A549 treated with RU486 at 1 μM for 4 hours (cell line): Measurements from ENCODE around the gene SPRYD3. TPM values are rescaled to one million over a fixed set of nuclear protein-coding genes. Genes with fewer than 3 reads are reported as not detected.

Experiments
- total RNA-seq: library from RNA; stranded (reverse); fragments of 200-300 nt; extraction: Qiagen RNA extraction; gene quantifications from 5 replicates; pipeline ENCODE4 v1.2.3, GENCODE V29; 2022; ENCODE audit warnings: low read depth

Gene SPRYD3, protein sequence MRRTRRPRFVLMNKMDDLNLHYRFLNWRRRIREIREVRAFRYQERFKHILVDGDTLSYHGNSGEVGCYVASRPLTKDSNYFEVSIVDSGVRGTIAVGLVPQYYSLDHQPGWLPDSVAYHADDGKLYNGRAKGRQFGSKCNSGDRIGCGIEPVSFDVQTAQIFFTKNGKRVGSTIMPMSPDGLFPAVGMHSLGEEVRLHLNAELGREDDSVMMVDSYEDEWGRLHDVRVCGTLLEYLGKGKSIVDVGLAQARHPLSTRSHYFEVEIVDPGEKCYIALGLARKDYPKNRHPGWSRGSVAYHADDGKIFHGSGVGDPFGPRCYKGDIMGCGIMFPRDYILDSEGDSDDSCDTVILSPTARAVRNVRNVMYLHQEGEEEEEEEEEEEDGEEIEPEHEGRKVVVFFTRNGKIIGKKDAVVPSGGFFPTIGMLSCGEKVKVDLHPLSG
- 32.4 to 37.0 TPM (median 36.1 TPM) in 5 replicates for total RNA-seq

DNA sequence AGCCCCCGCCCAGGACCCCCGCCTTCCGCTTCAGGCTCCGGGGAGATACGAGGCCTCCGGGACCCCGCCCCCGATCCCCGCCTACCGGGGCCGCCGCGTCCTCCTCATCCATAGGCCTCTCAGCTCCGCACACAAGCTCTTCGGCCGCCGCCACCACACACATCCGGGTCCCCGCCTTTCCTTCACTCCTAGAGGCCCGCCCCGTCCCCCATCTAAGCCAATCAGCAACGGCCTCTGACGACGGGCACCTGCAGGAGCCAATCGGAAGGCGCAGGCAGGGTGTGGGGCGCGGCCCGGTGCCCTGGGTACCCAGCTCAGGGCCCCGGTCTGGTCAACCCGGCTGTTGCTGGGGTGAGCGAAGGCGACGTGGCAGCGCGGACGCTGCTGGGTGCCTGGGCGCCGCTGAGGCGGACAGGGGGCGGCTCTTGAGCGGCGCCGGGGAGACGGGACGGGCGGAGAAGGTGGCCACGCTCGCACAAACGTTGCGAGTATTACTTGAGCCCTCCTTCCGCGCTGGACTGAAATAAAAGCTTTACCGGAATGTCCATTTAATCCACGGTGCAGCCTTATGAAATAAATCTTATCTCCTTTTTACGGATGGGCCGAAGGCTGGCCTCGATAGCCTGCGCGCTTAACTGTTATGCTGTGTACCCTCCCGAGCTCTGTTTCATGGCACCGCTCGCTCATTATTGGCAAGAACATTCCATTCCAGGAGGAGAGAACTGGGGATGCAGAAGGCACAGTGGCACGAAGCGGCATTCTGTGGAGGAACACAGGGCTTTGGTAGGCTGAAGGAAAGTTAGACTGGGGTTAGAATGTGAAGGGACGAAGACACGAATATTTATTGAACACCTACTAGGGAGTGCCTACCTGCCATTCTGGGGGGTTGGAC, at the start of gene SPRYD3:
TSS of gene SPRYD3 (minus strand) at position 165 of the 892 bp plus-strand sequence. CDS start at position 108, 57 bp downstream.

DNA sequence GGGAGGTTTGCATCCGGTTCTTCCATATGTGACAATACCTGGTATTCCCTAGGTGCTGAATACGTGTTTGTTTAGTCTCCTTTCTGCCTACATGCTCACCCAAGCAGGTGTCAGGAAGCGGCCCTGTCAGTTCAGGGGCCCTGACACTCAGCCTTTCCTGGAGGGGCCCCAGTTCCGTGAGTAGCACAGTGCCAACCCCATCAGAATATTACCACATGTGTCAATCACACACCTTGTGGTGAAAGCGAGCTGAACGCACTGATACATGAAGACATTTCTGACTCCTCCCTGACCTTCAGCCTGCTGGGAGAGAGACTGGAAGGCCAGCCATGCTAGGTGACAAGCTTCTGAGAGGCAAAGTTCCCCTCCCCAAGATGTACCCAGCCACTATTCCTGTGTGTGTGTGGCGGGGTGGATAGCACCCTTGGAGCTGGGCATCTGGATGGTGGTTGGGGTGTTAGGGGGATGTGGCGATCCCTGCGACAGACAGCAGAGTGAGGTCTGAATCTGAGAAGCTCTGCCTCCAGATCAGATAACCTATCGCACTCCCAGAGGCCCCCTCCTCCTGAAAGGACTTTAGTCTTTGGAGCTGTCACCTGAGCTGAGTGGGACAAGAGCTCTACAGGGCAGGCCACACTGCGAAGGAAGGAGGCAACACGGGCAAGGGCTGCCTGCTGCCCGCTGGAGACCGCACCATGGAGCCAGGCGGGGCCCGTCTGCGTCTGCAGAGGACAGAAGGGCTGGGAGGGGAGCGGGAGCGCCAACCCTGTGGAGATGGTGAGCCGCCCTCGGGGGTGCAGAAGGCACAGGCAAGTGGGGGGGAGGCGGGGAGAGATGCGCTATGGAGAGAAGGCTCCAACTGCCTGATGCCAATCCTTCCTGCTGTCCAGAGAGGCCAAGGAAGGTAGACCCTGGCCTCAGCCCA, 24.0 kb upstream of the SPRYD3 start, which contains the start of gene SOAT2:
TSS of gene SOAT2 (plus strand) at position 604 of the 925 bp plus-strand sequence. CDS start at position 696, 92 bp downstream.

DNA sequence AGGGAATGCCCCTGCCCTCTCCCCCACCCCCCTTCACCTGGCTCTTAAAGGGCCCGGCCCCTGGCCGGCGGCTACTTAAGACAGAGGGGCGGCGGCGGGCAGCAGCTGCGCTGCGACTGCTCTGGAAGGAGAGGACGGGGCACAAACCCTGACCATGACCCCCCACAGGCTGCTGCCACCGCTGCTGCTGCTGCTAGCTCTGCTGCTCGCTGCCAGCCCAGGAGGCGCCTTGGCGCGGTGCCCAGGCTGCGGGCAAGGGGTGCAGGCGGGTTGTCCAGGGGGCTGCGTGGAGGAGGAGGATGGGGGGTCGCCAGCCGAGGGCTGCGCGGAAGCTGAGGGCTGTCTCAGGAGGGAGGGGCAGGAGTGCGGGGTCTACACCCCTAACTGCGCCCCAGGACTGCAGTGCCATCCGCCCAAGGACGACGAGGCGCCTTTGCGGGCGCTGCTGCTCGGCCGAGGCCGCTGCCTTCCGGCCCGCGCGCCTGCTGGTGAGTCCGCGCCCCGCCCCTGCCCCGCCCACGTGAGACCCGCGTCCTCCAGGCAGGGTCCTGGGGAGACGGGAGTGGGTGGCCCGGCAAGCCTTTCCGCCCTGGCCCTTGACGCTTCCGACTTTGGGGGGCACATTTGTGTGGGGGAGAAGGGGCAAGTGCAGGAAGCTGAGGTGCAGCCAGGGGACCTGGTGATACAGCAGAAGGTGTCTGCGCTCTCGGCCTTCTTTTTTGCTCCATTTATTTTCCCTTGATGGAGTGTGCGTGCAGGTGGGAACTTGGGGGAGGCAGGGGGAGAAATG, 18.6 kb upstream of the SPRYD3 start, which contains the start of gene IGFBP6:
TSS of gene IGFBP6 (plus strand) at position 104 of the 790 bp plus-strand sequence. CDS start at position 155, 51 bp downstream.

DNA sequence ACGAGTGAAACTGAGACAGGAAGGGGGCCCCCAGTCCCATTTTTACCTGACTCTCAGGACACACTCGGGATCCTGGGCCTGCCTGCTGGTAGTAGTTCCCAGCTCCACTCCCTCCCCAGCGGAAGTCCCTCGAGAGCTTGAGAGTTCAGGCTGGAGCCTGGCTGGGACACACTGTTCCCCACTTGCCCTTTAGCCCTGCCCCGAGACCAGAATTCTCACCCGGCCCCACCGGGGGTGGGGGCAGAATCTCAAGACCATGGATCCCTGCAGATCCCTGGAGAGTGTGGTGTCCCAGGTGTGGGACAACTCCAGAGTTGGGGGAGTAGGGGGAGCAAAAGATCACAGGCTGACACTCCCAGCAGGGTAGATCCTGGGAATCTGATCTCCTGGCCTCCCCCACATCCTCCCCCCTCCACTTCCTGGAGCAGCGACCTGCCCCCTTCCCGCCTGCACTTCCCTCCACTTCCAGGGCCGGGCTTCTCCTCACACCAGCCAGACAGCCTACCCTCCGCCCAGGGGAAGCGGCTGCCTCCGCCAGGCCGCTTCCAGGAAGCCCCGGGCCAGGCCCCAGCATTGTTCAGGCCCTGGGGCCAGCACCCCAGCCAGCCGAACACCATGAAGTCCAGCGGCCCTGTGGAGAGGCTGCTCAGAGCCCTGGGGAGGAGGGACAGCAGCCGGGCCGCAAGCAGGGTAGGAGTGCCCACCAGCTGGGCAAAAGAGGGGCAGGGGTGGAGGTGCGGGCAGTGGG, 29.4 kb downstream of the SPRYD3 start, which contains the start of gene TNS2:
TSS of gene TNS2 (plus strand) at position 495 of the 748 bp plus-strand sequence. CDS start at position 616, 121 bp downstream.

Other genes starting within 250 kb of the SPRYD3 start
- 0.21 TPM in 2 of 5 replicates, not detected in the others for gene KRT79, start 245.1 kb downstream of the SPRYD3 start, total RNA-seq
- gene KRT78, start 230.4 kb downstream of the SPRYD3 start, total RNA-seq, result 0.08 TPM in 1 of 5 replicates, not detected in the others
- gene KRT8, start 174.3 kb downstream of the SPRYD3 start, total RNA-seq, result 2,919 to 3,631 TPM (median 3,474 TPM) in 5 replicates
- 2,005 to 2,508 TPM (median 2,382 TPM) in 5 replicates for gene KRT18, start 130.3 kb downstream of the SPRYD3 start, total RNA-seq
- gene EIF4B, start 72.9 kb downstream of the SPRYD3 start, total RNA-seq, result 250 to 434 TPM (median 269 TPM) in 5 replicates
- gene TNS2, start 29.3 kb downstream of the SPRYD3 start, total RNA-seq, result 10.0 to 20.4 TPM (median 17.8 TPM) in 5 replicates
- 148 to 244 TPM (median 232 TPM) in 5 replicates for gene IGFBP6, start 18.3 kb upstream of the SPRYD3 start, total RNA-seq
- 0.15 to 0.29 TPM (median 0.23 TPM) in 5 replicates for gene SOAT2, start 24.1 kb upstream of the SPRYD3 start, total RNA-seq
- gene ZNF740, start 101.3 kb upstream of the SPRYD3 start, total RNA-seq, result 14.0 to 18.9 TPM (median 16.7 TPM) in 5 replicates
- gene CSAD, start 101.5 kb upstream of the SPRYD3 start, total RNA-seq, result 4.7 to 6.9 TPM (median 5.4 TPM) in 5 replicates
- gene ITGB7, start 127.9 kb upstream of the SPRYD3 start, total RNA-seq, result 0.23 to 0.59 TPM (median 0.45 TPM) in 5 replicates
- 22.0 to 29.7 TPM (median 26.0 TPM) in 5 replicates for gene RARG, start 152.8 kb upstream of the SPRYD3 start, total RNA-seq
- gene ESPL1, start 188.9 kb upstream of the SPRYD3 start, total RNA-seq, result 15.6 to 22.5 TPM (median 18.2 TPM) in 5 replicates
- 469 to 596 TPM (median 550 TPM) in 5 replicates for gene PFDN5, start 216.2 kb upstream of the SPRYD3 start, total RNA-seq
- 74.9 to 114 TPM (median 93.0 TPM) in 5 replicates for gene MYG1, start 220.3 kb upstream of the SPRYD3 start, total RNA-seq
- 73.4 to 84.3 TPM (median 77.9 TPM) in 5 replicates for gene AAAS, start 242.2 kb upstream of the SPRYD3 start, total RNA-seq